ENCODE measurements around the gene WRAP73. TPM values are rescaled to one million over a fixed set of nuclear protein-coding genes. Genes with fewer than 3 reads are reported as not detected.

WRAP73 gene
- total RNA-seq, 1 experiment from 2014 or later, result 51.4 TPM

GRCh38 chr1:3657096-3657475 lies 7.2 kb upstream of the WRAP73 start (continued):
- TF ChIP-seq ZFX (IDR thresholded peaks at IDR 0.05) (no peak), CTCF (IDR thresholded peaks at IDR 0.05 in 2 of 3, conservative IDR thresholded peaks at IDR 0.05 in 1 of 3; ENCODE audit: borderline replicate concordance in 1 of 3, insufficient read depth in 1 of 3, low read depth in 2 of 3, low read length in 2 of 3) (no peak), YY1 (IDR thresholded peaks at IDR 0.05; ENCODE audit: extremely low read depth, insufficient replicate concordance, low read depth, low read length) (no peak), CEBPB (IDR thresholded peaks at IDR 0.05; ENCODE audit: low read depth) (no peak), POLR2AphosphoS5 (IDR thresholded peaks at IDR 0.05; ENCODE audit: low read depth, low read length) (no peak), ATF3 (IDR thresholded peaks at IDR 0.05) (no peak), ZBTB33 (IDR thresholded peaks at IDR 0.05; ENCODE audit: extremely low read depth, insufficient replicate concordance, low read length) (no peak), ZNF274 (IDR thresholded peaks at IDR 0.05; ENCODE audit: low read depth, low read length) (no peak)

- Histone ChIP-seq H3K9me3 (ENCODE audit: control insufficient read depth in 1 of 2, insufficient read depth in 1 of 2, low read depth in 1 of 2, low read length in 2 of 2) (no peaks in the 10 kb centered on the region), H3K79me2 (ENCODE audit: insufficient read depth, low read length) (peaks cover 79% of the 10 kb centered on the region), H2AFZ (ENCODE audit: low read depth, low read length, poor library complexity, severe bottlenecking) (no peak overlapping the region), H3K27ac (ENCODE audit: low read depth, low read length) (no peak overlapping the region), H3K9ac (ENCODE audit: low read length) (no peak overlapping the region), H4K20me1 (ENCODE audit: insufficient read depth) (peaks cover 5% of the 10 kb centered on the region; the same call in 1 of the 2 replicates), H3K4me1 (ENCODE audit: control insufficient read depth in 1 of 2, insufficient read depth in 2 of 2, low read length in 2 of 2) (peaks cover 11 to 14% of the 10 kb centered on the region in 2 experiments), H3K27me3 (ENCODE audit: insufficient read depth, low read length) (no peaks in the 10 kb centered on the region), H3K4me3 (replicated peaks in 1 of 2; ENCODE audit: low read depth in 1 of 2, low read length in 2 of 2) (no peak overlapping the region), H3K4me2 (ENCODE audit: low read length) (no peak overlapping the region), H3K36me3 (ENCODE audit: control insufficient read depth in 1 of 2, insufficient read depth in 2 of 2, low read length in 2 of 2) (no peaks in the 10 kb centered on the region), H3K9me2 (ENCODE audit: insufficient read depth) (no peaks in the 10 kb centered on the region)
- intact Hi-C loops (cut with micrococcal nuclease), result no loop called here
- ATAC-seq, result no peak
- DNase-seq (ENCODE audit: low read depth, low spot score), result no peak
- POLR2A ChIA-PET, result no interaction called here
- RAD21 ChIA-PET (ENCODE audit: low non-redundant PET in 1 of 2, low total read pairs in 2 of 2, uncharacterized antibody in 2 of 2, unreplicated experiment in 2 of 2), result no interaction called here
- no TSS peak for BruUV-seq (replicated peaks)
- TF ChIP-seq ZFX (IDR thresholded peaks at IDR 0.05), result no peak
- TF ChIP-seq TCF7L2 (IDR thresholded peaks at IDR 0.05; ENCODE audit: borderline replicate concordance, extremely low read depth, insufficient read depth, insufficient read length), result no peak
- TF ChIP-seq FOSL1 (IDR thresholded peaks at IDR 0.05; ENCODE audit: low read depth), result no peak
- TF ChIP-seq SIN3A (IDR thresholded peaks at IDR 0.05; ENCODE audit: low read depth), result no peak
- TF ChIP-seq CEBPB (IDR thresholded peaks at IDR 0.05; ENCODE audit: low read depth), result no peak
- no peak for TF ChIP-seq REST (IDR thresholded peaks at IDR 0.05; ENCODE audit: low read depth)
- no peak for TF ChIP-seq YY1 (IDR thresholded peaks at IDR 0.05; ENCODE audit: extremely low read depth, insufficient replicate concordance, low read depth, low read length)
- CTCF ChIA-PET, result interaction anchor here (1.3 kb wide), 1 partner anchor 68 kb away, joined by 3 read pairs; no protein-coding TSS in a partner anchor
These were observed 6.7 kb upstream of the WRAP73 start for GRCh38 chr1:3656450-3657095.
